GM23338 (cell line): ENCODE data around the gene ERC1. TPM values are rescaled to one million over a fixed set of nuclear protein-coding genes. Genes with fewer than 3 reads are reported as not detected.

Experiments used
- ATAC-seq: fragments of 200-7000 bp; cut with Tn5 transposase; 3 replicates; pipeline ENCODE4 v1.9.1; 2020
- DNase-seq: peaks from one replicate; pipeline ENCODE4 v3.0.0-alpha.2; 2015; ENCODE audit warnings: low spot score
- H2AFZ ChIP-seq: fragments of 200-600 bp; sonication (generic); 2 replicates; pipeline ENCODE4 v1.8.0; 2016; ENCODE audit warnings: antibody characterized with exemption, mild to moderate bottlenecking, moderate library complexity
- H3F3A ChIP-seq: fragments of 200-600 bp; sonication (generic); replicated peaks from 2 replicates; pipeline ENCODE4 v1.8.0; 2017; ENCODE audit warnings: antibody characterized with exemption, mixed run types, low read depth
- H3K27ac ChIP-seq: fragments of 200-600 bp; sonication (generic); 2 replicates; pipeline ENCODE4 v1.6.1; 2016; ENCODE audit warnings: low read depth
- H3K27me3 ChIP-seq: fragments of 200-600 bp; sonication (generic); 2 replicates; pipeline ENCODE4 v1.8.0; 2016; ENCODE audit warnings: mild to moderate bottlenecking, mixed run types, moderate library complexity; ENCODE audit not compliant: insufficient read depth
- H3K36me3 ChIP-seq: fragments of 200-600 bp; sonication (generic); 2 replicates; pipeline ENCODE4 v1.8.0; 2016; ENCODE audit warnings: mild to moderate bottlenecking; ENCODE audit not compliant: insufficient read depth
- H3K4me1 ChIP-seq: fragments of 200-600 bp; sonication (generic); 2 replicates; pipeline ENCODE4 v1.8.0; 2016; ENCODE audit warnings: mild to moderate bottlenecking, moderate library complexity; ENCODE audit not compliant: insufficient read depth
- H3K4me2 ChIP-seq: fragments of 200-600 bp; sonication (generic); 2 replicates; pipeline ENCODE4 v1.7.1; 2017; ENCODE audit warnings: mixed run types
- H3K4me3 ChIP-seq: fragments of 200-600 bp; sonication (generic); 2 replicates; pipeline ENCODE4 v1.6.1; 2016; ENCODE audit warnings: mixed run types
- H3K79me2 ChIP-seq: fragments of 200-600 bp; sonication (generic); replicated peaks from 2 replicates; pipeline ENCODE4 v1.8.0; 2017; ENCODE audit warnings: mild to moderate bottlenecking; ENCODE audit not compliant: insufficient read depth
- H3K9me2 ChIP-seq: fragments of 200-600 bp; sonication (generic); 2 replicates; pipeline ENCODE4 v1.8.0; 2017; ENCODE audit not compliant: insufficient read depth
- H4K20me1 ChIP-seq: fragments of 200-600 bp; sonication (generic); replicated peaks from 2 replicates; pipeline ENCODE4 v1.8.0; 2017; ENCODE audit warnings: mild to moderate bottlenecking; ENCODE audit not compliant: insufficient read depth
- H3K27ac Mint-ChIP-seq: 2 replicates; pipeline ENCODE4 v1.8.0; 2020; ENCODE audit warnings: inconsistent platforms, mild to moderate bottlenecking, moderate library complexity, mixed read lengths
- H3K27me3 Mint-ChIP-seq: 3 replicates; pipeline ENCODE4 v1.8.0; 2022; ENCODE audit warnings: low read depth, mild to moderate bottlenecking, moderate library complexity, mixed read lengths, inconsistent platforms; ENCODE audit not compliant: insufficient read depth, poor library complexity
- H3K36me3 Mint-ChIP-seq: 3 replicates; pipeline ENCODE4 v1.8.0; 2021; ENCODE audit warnings: low read depth, mild to moderate bottlenecking, inconsistent platforms, moderate library complexity, mixed read lengths
- H3K4me1 Mint-ChIP-seq: 3 replicates; pipeline ENCODE4 v1.8.0; 2020; ENCODE audit warnings: mild to moderate bottlenecking, inconsistent platforms, mixed read lengths
- H3K4me3 Mint-ChIP-seq: 3 replicates; pipeline ENCODE4 v1.8.0; 2021; ENCODE audit warnings: moderate library complexity, mild to moderate bottlenecking, inconsistent platforms, mixed read lengths
- H3K9me3 Mint-ChIP-seq: 3 replicates; pipeline ENCODE4 v1.8.0; 2020; ENCODE audit warnings: moderate library complexity, mild to moderate bottlenecking, inconsistent platforms, mixed read lengths
- CREB1 ChIP-seq: fragments of 250-450 bp; sonication (Bioruptor Pico); IDR thresholded peaks from 2 replicates; pipeline ENCODE4 v1.5.0; 2020; ENCODE audit warnings: low read depth, mild to moderate bottlenecking, moderate library complexity
- EZH2 ChIP-seq: fragments of 200-600 bp; sonication (generic); IDR thresholded peaks from one replicate; pipeline ENCODE4 v1.8.0; 2017; ENCODE audit warnings: antibody characterized with exemption, mild to moderate bottlenecking, low read depth; ENCODE audit not compliant: unreplicated experiment
- JUNB ChIP-seq: IDR thresholded peaks from one replicate; pipeline ENCODE4 v1.6.1; 2016; ENCODE audit warnings: antibody characterized with exemption; ENCODE audit not compliant: unreplicated experiment
- POLR2AphosphoS5 ChIP-seq: IDR thresholded peaks from 2 replicates; pipeline ENCODE4 v1.6.1; 2016; ENCODE audit warnings: antibody characterized with exemption, low read depth
- STAT1 ChIP-seq: IDR thresholded peaks from one replicate; pipeline ENCODE4 v1.6.1; 2016; ENCODE audit warnings: antibody characterized with exemption; ENCODE audit not compliant: unreplicated experiment
- ZNF114 ChIP-seq: fragments of 250-450 bp; sonication (Bioruptor Pico); IDR thresholded peaks from 2 replicates; pipeline ENCODE4 v1.5.0; 2020; ENCODE audit warnings: mild to moderate bottlenecking, moderate library complexity
- ZNF331 ChIP-seq: fragments of 250-450 bp; sonication (Bioruptor Pico); IDR thresholded peaks from 2 replicates; pipeline ENCODE4 v1.5.0; 2020; ENCODE audit warnings: low read depth, mild to moderate bottlenecking, moderate library complexity
- polyA plus RNA-seq: library from polyadenylated mRNA; unstranded; fragments of >200 nt; fragmentation: Nextera tagmentation; extraction: Ambion mirVana; gene quantifications from 2 replicates; pipeline ENCODE4 v1.2.1, GENCODE V29; 2016
- total RNA-seq: library from RNA; depleted of rRNA; stranded (reverse); fragments of >200 nt; shearing (Covaris generic); gene quantifications from 2 replicates; pipeline ENCODE4 v1.2.3, GENCODE V29; 2014
- TF ChIP-seq, protein P1 (sequence below): fragments of 250-450 bp; sonication (Bioruptor Pico); IDR thresholded peaks from 2 replicates; pipeline ENCODE4 v1.5.0; 2020; ENCODE audit warnings: mild to moderate bottlenecking, moderate library complexity
- TF ChIP-seq, protein P2 (sequence below): IDR thresholded peaks from 2 replicates; pipeline ENCODE4 v1.6.1; 2016; ENCODE audit warnings: antibody characterized with exemption
- TF ChIP-seq, protein P3 (sequence below): IDR thresholded peaks from one replicate; pipeline ENCODE4 v1.6.1; 2018; ENCODE audit warnings: antibody characterized with exemption; ENCODE audit not compliant: unreplicated experiment

ERC1 gene
- total and polyA plus RNA-seq, 2 experiments from 2014 or later = 28.1 to 35.3 TPM

DNA sequence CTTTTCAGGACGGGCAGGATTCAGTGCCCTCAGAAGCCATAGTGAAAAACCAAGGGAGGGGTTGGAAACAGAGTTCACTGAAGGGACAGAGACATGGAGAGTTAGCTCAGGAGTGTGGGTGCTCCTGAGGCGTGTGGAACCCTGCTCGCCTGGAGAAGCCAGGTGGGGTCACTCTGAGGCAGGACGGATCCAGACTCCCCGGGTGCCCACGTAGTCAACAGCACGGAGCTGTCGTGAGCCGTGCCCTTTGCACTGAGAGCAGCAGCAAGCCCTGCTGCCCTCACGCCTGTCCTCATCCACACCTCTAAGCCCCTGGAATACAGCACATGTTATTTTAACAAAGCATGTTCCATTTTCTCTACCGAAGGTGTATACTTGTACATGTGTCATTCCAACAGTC lies 488.6 kb downstream of the ERC1 start (continued):
- TF ChIP-seq, protein P1, sequence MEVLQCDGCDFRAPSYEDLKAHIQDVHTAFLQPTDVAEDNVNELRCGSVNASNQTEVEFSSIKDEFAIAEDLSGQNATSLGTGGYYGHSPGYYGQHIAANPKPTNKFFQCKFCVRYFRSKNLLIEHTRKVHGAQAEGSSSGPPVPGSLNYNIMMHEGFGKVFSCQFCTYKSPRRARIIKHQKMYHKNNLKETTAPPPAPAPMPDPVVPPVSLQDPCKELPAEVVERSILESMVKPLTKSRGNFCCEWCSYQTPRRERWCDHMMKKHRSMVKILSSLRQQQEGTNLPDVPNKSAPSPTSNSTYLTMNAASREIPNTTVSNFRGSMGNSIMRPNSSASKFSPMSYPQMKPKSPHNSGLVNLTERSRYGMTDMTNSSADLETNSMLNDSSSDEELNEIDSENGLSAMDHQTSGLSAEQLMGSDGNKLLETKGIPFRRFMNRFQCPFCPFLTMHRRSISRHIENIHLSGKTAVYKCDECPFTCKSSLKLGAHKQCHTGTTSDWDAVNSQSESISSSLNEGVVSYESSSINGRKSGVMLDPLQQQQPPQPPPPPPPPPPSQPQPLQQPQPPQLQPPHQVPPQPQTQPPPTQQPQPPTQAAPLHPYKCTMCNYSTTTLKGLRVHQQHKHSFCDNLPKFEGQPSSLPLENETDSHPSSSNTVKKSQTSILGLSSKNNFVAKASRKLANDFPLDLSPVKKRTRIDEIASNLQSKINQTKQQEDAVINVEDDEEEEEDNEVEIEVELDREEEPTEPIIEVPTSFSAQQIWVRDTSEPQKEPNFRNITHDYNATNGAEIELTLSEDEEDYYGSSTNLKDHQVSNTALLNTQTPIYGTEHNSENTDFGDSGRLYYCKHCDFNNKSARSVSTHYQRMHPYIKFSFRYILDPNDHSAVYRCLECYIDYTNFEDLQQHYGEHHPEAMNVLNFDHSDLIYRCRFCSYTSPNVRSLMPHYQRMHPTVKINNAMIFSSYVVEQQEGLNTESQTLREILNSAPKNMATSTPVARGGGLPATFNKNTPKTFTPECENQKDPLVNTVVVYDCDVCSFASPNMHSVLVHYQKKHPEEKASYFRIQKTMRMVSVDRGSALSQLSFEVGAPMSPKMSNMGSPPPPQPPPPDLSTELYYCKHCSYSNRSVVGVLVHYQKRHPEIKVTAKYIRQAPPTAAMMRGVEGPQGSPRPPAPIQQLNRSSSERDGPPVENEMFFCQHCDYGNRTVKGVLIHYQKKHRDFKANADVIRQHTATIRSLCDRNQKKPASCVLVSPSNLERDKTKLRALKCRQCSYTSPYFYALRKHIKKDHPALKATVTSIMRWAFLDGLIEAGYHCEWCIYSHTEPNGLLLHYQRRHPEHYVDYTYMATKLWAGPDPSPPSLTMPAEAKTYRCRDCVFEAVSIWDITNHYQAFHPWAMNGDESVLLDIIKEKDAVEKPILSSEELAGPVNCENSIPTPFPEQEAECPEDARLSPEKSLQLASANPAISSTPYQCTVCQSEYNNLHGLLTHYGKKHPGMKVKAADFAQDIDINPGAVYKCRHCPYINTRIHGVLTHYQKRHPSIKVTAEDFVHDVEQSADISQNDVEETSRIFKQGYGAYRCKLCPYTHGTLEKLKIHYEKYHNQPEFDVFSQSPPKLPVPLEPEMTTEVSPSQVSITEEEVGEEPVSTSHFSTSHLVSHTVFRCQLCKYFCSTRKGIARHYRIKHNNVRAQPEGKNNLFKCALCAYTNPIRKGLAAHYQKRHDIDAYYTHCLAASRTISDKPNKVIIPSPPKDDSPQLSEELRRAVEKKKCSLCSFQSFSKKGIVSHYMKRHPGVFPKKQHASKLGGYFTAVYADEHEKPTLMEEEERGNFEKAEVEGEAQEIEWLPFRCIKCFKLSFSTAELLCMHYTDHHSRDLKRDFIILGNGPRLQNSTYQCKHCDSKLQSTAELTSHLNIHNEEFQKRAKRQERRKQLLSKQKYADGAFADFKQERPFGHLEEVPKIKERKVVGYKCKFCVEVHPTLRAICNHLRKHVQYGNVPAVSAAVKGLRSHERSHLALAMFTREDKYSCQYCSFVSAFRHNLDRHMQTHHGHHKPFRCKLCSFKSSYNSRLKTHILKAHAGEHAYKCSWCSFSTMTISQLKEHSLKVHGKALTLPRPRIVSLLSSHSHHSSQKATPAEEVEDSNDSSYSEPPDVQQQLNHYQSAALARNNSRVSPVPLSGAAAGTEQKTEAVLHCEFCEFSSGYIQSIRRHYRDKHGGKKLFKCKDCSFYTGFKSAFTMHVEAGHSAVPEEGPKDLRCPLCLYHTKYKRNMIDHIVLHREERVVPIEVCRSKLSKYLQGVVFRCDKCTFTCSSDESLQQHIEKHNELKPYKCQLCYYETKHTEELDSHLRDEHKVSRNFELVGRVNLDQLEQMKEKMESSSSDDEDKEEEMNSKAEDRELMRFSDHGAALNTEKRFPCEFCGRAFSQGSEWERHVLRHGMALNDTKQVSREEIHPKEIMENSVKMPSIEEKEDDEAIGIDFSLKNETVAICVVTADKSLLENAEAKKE = no peak
- TF ChIP-seq POLR2AphosphoS5 (no peak), ZNF114 (CRISPR knock-in tag) (no peak), CREB1 (CRISPR knock-in tag) (no peak)
- TF ChIP-seq, protein P2, sequence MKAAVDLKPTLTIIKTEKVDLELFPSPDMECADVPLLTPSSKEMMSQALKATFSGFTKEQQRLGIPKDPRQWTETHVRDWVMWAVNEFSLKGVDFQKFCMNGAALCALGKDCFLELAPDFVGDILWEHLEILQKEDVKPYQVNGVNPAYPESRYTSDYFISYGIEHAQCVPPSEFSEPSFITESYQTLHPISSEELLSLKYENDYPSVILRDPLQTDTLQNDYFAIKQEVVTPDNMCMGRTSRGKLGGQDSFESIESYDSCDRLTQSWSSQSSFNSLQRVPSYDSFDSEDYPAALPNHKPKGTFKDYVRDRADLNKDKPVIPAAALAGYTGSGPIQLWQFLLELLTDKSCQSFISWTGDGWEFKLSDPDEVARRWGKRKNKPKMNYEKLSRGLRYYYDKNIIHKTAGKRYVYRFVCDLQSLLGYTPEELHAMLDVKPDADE = no peak

DNA sequence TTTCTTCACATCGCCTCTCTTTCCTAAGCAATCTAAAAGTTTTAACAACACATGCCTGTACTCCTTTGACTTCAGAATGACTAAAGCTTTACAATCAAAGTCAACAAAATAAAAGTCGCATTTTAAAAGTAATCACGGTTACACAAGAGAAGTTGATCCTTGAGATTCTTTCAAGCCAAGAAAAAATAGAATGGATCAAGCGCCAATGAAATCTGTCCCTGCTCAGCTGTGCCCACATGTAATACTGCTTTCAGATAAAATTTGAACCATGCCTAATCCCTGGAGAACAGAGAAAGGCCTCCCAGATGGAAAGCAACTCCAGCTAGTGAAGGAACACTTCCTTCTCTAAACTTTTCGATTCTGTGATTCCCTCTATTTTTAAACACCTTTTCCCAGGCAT lies 490.3 kb downstream of the ERC1 start:
- no peaks in the 10 kb centered on the region for H4K20me1 ChIP-seq
- Mint-ChIP-seq H3K4me1 (peaks cover 6% of the 10 kb centered on the region), H3K27ac (peak overlapping the region; percentile 12; the same call in 1 of the 2 replicates), H3K36me3 (no peaks in the 10 kb centered on the region), H3K9me3 (no peaks in the 10 kb centered on the region), H3K27me3 (no peaks in the 10 kb centered on the region), H3K4me3 (no peak overlapping the region)
- H3K27ac ChIP-seq = no peak overlapping the region
- H3K36me3 ChIP-seq = no peaks in the 10 kb centered on the region
- H3K4me3 ChIP-seq = no peak overlapping the region
- H3F3A ChIP-seq = no peaks in the 10 kb centered on the region
- no peaks in the 10 kb centered on the region for H3K4me1 ChIP-seq
- no peak overlapping the region for H3K4me2 ChIP-seq
- H2AFZ ChIP-seq = no peak overlapping the region
- no peak for DNase-seq
- no peaks in the 10 kb centered on the region for H3K9me2 ChIP-seq
- H3K79me2 ChIP-seq = no peaks in the 10 kb centered on the region
- ATAC-seq = no peak
- no peaks in the 10 kb centered on the region for H3K27me3 ChIP-seq
- no peak for TF ChIP-seq CREB1 (CRISPR knock-in tag)
- TF ChIP-seq, protein P2 = no peak
- TF ChIP-seq POLR2AphosphoS5 = no peak
- no peak for TF ChIP-seq JUNB
- TF ChIP-seq EZH2 = no peak
- TF ChIP-seq STAT1 = no peak
- TF ChIP-seq, protein P3, sequence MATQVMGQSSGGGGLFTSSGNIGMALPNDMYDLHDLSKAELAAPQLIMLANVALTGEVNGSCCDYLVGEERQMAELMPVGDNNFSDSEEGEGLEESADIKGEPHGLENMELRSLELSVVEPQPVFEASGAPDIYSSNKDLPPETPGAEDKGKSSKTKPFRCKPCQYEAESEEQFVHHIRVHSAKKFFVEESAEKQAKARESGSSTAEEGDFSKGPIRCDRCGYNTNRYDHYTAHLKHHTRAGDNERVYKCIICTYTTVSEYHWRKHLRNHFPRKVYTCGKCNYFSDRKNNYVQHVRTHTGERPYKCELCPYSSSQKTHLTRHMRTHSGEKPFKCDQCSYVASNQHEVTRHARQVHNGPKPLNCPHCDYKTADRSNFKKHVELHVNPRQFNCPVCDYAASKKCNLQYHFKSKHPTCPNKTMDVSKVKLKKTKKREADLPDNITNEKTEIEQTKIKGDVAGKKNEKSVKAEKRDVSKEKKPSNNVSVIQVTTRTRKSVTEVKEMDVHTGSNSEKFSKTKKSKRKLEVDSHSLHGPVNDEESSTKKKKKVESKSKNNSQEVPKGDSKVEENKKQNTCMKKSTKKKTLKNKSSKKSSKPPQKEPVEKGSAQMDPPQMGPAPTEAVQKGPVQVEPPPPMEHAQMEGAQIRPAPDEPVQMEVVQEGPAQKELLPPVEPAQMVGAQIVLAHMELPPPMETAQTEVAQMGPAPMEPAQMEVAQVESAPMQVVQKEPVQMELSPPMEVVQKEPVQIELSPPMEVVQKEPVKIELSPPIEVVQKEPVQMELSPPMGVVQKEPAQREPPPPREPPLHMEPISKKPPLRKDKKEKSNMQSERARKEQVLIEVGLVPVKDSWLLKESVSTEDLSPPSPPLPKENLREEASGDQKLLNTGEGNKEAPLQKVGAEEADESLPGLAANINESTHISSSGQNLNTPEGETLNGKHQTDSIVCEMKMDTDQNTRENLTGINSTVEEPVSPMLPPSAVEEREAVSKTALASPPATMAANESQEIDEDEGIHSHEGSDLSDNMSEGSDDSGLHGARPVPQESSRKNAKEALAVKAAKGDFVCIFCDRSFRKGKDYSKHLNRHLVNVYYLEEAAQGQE = no peak
- TF ChIP-seq ZNF114 (CRISPR knock-in tag) = no peak
- TF ChIP-seq ZNF331 (CRISPR knock-in tag) = no peak
